Esophagus (tissue), 2 donors: ENCODE measurements around the gene JUP. TPM values are rescaled to one million over a fixed set of nuclear protein-coding genes. Genes with fewer than 3 reads are reported as not detected.
"Not testable (repeated sequence)": the region's sequence is repeated elsewhere in the genome, so short reads cannot be mapped to it uniquely, and the experiment has no call there.

Experiments
- H3K27ac ChIP-seq, 2 donors: one replicate each; pipeline ENCODE4 v1.5.1; 2013; ENCODE audit warnings: low read depth in 2 of 2, mild to moderate bottlenecking in 2 of 2, inconsistent platforms in 1 of 2, low read length in 1 of 2, moderate library complexity in 1 of 2
- H3K27me3 ChIP-seq, 2 donors: one replicate each; pipeline ENCODE4 v1.6.1; 2013; ENCODE audit warnings: low read length in 2 of 2, control low read depth in 1 of 2, mild to moderate bottlenecking in 1 of 2; ENCODE audit not compliant: insufficient read depth in 2 of 2, control insufficient read depth in 1 of 2
- H3K36me3 ChIP-seq, 2 donors: one replicate each; pipeline ENCODE4 v1.6.1; 2013; ENCODE audit warnings: low read length in 1 of 2; ENCODE audit not compliant: control insufficient read depth in 2 of 2, insufficient read depth in 2 of 2
- H3K4me1 ChIP-seq, 2 donors: one replicate each; pipeline ENCODE4 v1.6.1; 2013; ENCODE audit warnings: low read length in 1 of 2; ENCODE audit not compliant: control insufficient read depth in 2 of 2, insufficient read depth in 2 of 2
- H3K4me3 ChIP-seq, 2 donors: one replicate each; pipeline ENCODE4 v1.5.1; 2013; ENCODE audit warnings: low read length in 2 of 2, mild to moderate bottlenecking in 2 of 2, low read depth in 1 of 2, moderate library complexity in 1 of 2
- H3K9me3 ChIP-seq, 2 donors: one replicate each; pipeline ENCODE4 v1.6.1; 2013; ENCODE audit warnings: mild to moderate bottlenecking in 2 of 2, low read depth in 1 of 2, low read length in 1 of 2, moderate library complexity in 1 of 2; ENCODE audit not compliant: control insufficient read depth in 2 of 2, insufficient read depth in 1 of 2
- WGBS, 2 donors: extraction: QIAGEN DNeasy Blood & Tissue Kit; methylation state at CpG; one replicate each; pipeline ENCODE4 v1.1.7; 2013; 5-methylcytosine and 5-hydroxymethylcytosine counted together
- polyA plus RNA-seq, 2 donors: library from polyadenylated mRNA; stranded (reverse); fragments of 200-250 nt; gene quantifications; one replicate each; pipeline ENCODE4 v1.2.3, GENCODE V29; 2013
- donor health status: healthy with polysubstance abuse.
- donor health status: Bipolar disorder and iron deficiency.

The JUP gene
- polyA plus RNA-seq, 2 donors: 445 to 752 TPM

GRCh38 chr17:41784207-41784744, 2.2 kb downstream of the JUP start:
- peak overlapping the region; percentile 60 to 88 for H3K4me3 ChIP-seq
- H3K4me1 ChIP-seq: peaks cover 2 to 9% of the 10 kb centered on the region in 2 donors

GRCh38 chr17:41782142-41782541, 4.4 kb downstream of the JUP start:
- peaks cover 3 to 13% of the 10 kb centered on the region in 2 donors for H3K4me1 ChIP-seq
- H3K27ac ChIP-seq: peak overlapping the region; percentile 93 to 98
- 35 to 48% methylated on average over 4 of the region's 4 CpGs for WGBS, 2 donors

More at GRCh38 chr17:41784207-41784744, 2.2 kb downstream of the JUP start:
- Histone ChIP-seq H3K27me3 (no peaks in the 10 kb centered on the region), H3K9me3 (no peaks in the 10 kb centered on the region), H3K27ac (peak overlapping the region; percentile 97 to 98), H3K36me3 (no peaks in the 10 kb centered on the region)
- WGBS, 2 donors: 29 to 32% methylated on average over 5 to 6 of the region's 6 CpGs

GRCh38 chr17:41781404-41782110, 5.0 kb downstream of the JUP start:
- Histone ChIP-seq H3K4me1 (peaks cover 5 to 15% of the 10 kb centered on the region in 2 donors), H3K27ac (peak overlapping the region; percentile 93 to 98), H3K9me3 (no peaks in the 10 kb centered on the region), H3K27me3 (no peaks in the 10 kb centered on the region), H3K4me3 (peak overlapping the region; percentile 35 to 60), H3K36me3 (peaks cover 0 to 4% of the 10 kb centered on the region in 2 donors)
- 50 to 55% methylated on average over 13 of the region's 13 CpGs for WGBS, 2 donors

More at GRCh38 chr17:41782142-41782541, 4.4 kb downstream of the JUP start:
- H3K27me3 ChIP-seq: no peaks in the 10 kb centered on the region
- peaks cover 0 to 1% of the 10 kb centered on the region in 2 donors for H3K36me3 ChIP-seq
- H3K4me3 ChIP-seq: peak overlapping the region; percentile 35 to 60
- H3K9me3 ChIP-seq: no peaks in the 10 kb centered on the region

GRCh38 chr17:41779954-41780353, 6.6 kb downstream of the JUP start:
- 81 to 94% methylated on average over 1 of the region's 1 CpG for WGBS, 2 donors
- H3K27me3 ChIP-seq: no peaks in the 10 kb centered on the region
- H3K36me3 ChIP-seq: peaks cover 0 to 10% of the 10 kb centered on the region in 2 donors
- peak overlapping the region in 1 of 2 donors; percentile 1 for H3K4me3 ChIP-seq
- H3K27ac ChIP-seq: peak overlapping the region; percentile 72 to 85
- H3K9me3 ChIP-seq: no peaks in the 10 kb centered on the region
- peaks cover 10 to 27% of the 10 kb centered on the region in 2 donors for H3K4me1 ChIP-seq

GRCh38 chr17:41777574-41778188, 8.8 kb downstream of the JUP start:
- no peaks in the 10 kb centered on the region for H3K27me3 ChIP-seq
- no peaks in the 10 kb centered on the region for H3K9me3 ChIP-seq
- H3K4me3 ChIP-seq: peak overlapping the region in 1 of 2 donors; percentile 24
- peaks cover 13 to 37% of the 10 kb centered on the region in 2 donors for H3K4me1 ChIP-seq
- peaks cover 0 to 12% of the 10 kb centered on the region in 2 donors for H3K36me3 ChIP-seq
- H3K27ac ChIP-seq: peak overlapping the region; percentile 82 to 96
- WGBS, 2 donors: 14 to 17% methylated on average over 12 of the region's 12 CpGs

GRCh38 chr17:41777157-41777573, 9.3 kb downstream of the JUP start:
- no peaks in the 10 kb centered on the region for H3K27me3 ChIP-seq
- H3K4me1 ChIP-seq: peaks cover 15 to 41% of the 10 kb centered on the region in 2 donors
- H3K27ac ChIP-seq: peak overlapping the region; percentile 82 to 96
- WGBS, 2 donors: 28 to 49% methylated on average over 4 of the region's 4 CpGs
- H3K36me3 ChIP-seq: peaks cover 0 to 15% of the 10 kb centered on the region in 2 donors
- H3K9me3 ChIP-seq: no peaks in the 10 kb centered on the region
- peak overlapping the region; percentile 14 to 24 for H3K4me3 ChIP-seq

- peaks cover 0 to 21% of the 10 kb centered on the region in 2 donors for H3K36me3 ChIP-seq
- H3K4me3 ChIP-seq: peak overlapping the region in 1 of 2 donors; percentile 11
- WGBS, 2 donors: 60 to 73% methylated on average over 14 of the region's 14 CpGs
- H3K9me3 ChIP-seq, H3K27me3 ChIP-seq: not testable (repeated sequence)
- peak overlapping the region; percentile 96 to 99 for H3K27ac ChIP-seq
- H3K4me1 ChIP-seq: peaks cover 15 to 45% of the 10 kb centered on the region in 2 donors
Observed at GRCh38 chr17:41776262-41776900, 10.1 kb downstream of the JUP start.

GRCh38 chr17:41775394-41776226, 10.9 kb downstream of the JUP start:
- Histone ChIP-seq H3K9me3 (no peaks in the 10 kb centered on the region), H3K27ac (peak overlapping the region; percentile 96 to 99), H3K4me3 (peak overlapping the region in 1 of 2 donors; percentile 11), H3K27me3 (no peaks in the 10 kb centered on the region), H3K4me1 (peaks cover 15 to 48% of the 10 kb centered on the region in 2 donors), H3K36me3 (peaks cover 0 to 26% of the 10 kb centered on the region in 2 donors)
- WGBS, 2 donors: 49 to 55% methylated on average over 12 of the region's 12 CpGs
